Raji (cell line): ENCODE results near the gene TMEM269.
A peak's percentile ranks its signal among the peaks of the same experiment; 100 is the strongest.

ENCODE experiments used
- POLR2A ChIP-seq: IDR thresholded peaks from 2 replicates; pipeline ENCODE4 v1.6.1; 2011; ENCODE audit warnings: low read depth, low read length, control low read depth; ENCODE audit not compliant: insufficient read depth

TMEM269 gene

GRCh38 chr1:42762269-42762668, 22.5 kb upstream of the TMEM269 start:
- no peak for TF ChIP-seq POLR2A

DNA sequence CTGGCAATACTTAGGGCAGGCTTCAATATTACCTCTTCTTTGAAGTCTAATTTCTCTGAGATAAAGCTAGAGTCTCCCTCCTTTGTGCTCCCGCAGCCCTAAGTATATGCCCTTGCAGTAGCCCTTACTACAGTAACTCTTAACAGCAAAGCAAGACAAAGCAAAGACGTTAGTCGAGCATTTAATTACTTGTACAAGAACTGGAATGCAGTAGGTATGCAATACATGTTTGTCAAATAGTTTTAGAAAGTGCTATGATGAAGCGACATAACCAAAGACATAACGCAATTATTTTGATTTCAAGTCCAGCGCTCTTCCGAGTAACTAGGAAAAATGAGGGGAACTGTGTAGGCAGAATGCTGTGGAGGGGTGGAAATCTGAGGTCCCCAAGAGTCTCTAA, 19.5 kb upstream of the TMEM269 start:
- no peak for TF ChIP-seq POLR2A

DNA sequence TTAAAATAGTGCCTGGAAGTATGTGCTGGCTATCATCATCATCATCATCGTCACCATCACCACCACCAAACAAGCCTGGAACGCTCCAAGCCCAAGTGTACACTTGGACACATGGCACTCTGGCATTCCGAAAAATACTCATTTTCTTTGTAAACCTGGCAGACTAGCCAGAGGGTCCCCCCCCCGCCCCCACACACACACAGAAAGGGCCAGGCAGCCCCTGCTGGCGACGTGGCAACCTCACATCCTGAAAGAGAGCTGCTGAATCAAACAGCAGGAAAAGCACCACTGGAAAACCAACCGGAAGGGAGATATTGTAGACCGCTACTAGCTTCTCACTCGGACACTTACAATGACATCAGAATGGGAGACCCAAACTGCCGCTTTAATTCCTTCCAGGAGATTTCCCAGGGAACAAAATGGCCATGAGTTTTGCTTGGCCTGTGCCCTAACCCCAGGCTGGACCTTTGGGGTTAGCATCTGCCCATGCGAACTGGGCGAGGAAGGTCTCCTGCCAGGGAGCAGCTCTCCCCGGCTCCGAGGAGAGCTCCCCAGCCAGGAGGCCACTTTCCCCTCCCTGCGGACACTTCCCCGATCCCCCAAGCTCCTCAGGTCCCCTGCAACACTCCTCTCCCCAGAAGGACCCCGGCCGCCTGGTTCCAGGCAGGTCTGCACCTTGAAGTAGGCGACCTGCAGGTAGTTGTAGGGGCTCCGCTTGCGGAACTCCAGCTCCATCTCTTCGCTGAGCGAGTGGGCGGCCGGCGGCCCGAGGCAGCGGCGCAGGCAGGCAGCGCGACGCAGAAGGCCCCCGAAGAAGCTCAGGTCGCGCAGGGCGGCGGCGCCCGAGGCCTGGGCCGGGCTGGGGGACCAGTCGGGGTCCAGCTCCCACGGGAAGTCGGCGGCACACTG, 18.7 kb upstream of the TMEM269 start:
- no peak for TF ChIP-seq POLR2A

DNA sequence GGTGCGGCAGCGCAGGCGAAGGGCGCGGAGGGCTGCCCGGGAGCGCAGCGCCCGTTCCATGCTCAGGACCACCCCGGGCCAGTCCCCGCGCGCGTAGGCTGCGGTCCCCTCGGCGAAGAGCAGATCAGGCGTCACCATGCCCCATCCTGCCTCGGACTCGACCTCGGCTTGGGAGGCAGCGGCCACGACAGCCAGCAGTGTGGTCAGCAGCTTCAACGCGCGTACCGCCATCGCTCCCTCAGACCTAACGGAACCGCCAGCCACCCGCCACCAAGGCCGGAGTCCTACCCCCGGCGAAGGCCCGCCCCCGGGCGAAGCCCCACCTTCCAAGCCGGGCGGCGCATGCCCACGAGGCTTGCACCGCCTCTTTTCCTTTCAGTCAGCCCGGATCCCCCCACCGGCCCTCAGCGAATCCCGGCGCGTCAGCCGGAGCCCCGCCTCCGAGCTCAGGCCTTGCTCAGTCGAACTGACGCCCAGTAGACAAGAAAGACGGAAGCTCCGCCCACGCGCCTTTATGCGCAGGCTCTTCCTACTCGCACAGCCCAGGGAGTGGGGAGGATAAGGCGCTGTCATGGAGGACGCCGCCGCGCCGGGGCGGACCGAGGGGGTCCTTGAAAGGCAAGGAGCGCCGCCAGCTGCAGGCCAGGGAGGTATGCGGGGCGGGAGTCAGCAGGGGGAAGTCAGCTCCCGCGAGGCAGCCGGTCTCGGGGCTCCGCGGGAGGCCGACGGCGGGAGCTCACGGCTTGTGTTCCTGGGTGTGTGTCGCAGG, 17.9 kb upstream of the TMEM269 start, which contains the start of the genes C1orf50 and P3H1:
Gene C1orf50 (plus strand): TSS at position 509 of the 769 bp plus-strand sequence. CDS start 63 bp downstream, at position 572.
Gene P3H1 (minus strand): TSS at position 288 of the 769 bp plus-strand sequence. CDS start 57 bp downstream, at position 231.
- TF ChIP-seq POLR2A = peak; percentile 96

DNA sequence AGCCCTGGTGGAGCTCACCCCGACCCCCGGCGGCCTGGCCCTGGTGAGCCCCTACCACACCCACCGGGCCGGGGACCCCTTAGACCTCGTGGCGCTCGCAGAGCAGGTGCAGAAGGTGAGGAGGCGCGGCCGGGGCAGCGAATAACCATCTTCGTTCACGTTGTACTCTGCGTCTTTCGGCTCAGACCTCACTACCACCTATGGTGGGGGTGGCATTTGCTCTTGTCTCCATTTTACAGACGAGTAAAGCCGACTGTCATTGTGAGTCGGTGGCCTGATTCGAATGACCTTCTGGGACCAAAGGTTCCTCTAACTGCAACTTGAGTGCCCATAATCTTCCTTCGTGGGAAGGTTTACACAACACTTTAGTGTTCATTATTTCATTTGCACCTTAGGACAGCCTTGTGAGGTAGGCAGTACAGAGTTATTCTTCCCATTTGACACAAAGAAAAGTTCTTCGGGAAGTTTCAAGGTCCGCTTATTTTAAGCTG, 17.2 kb upstream of the TMEM269 start:
- no peak for TF ChIP-seq POLR2A

- no peak for TF ChIP-seq POLR2A
Observed at GRCh38 chr1:42768172-42768571, 16.6 kb upstream of the TMEM269 start.

DNA sequence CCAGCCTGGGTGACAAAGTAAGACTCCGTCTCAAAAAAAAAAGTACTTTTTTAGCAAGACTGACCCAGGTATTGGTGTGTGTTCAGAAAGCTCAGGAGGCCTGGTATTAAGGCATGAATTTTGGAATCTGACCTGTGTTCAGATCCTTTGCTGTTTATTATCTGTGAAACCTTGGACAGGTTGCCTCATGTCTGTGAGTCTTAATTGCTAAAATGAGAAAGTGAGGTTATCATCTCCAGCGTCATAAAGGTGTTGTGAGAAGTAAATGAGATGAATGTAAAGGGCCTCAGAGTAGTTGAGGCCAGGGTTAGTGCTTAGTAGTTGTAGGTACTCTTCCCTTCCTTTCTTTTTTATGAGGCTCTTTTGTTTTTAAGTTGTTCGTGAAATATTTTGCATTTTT, 15.0 kb upstream of the TMEM269 start:
- TF ChIP-seq POLR2A = no peak

- no peak for TF ChIP-seq POLR2A
Observed at GRCh38 chr1:42773420-42773819, 11.4 kb upstream of the TMEM269 start.

DNA sequence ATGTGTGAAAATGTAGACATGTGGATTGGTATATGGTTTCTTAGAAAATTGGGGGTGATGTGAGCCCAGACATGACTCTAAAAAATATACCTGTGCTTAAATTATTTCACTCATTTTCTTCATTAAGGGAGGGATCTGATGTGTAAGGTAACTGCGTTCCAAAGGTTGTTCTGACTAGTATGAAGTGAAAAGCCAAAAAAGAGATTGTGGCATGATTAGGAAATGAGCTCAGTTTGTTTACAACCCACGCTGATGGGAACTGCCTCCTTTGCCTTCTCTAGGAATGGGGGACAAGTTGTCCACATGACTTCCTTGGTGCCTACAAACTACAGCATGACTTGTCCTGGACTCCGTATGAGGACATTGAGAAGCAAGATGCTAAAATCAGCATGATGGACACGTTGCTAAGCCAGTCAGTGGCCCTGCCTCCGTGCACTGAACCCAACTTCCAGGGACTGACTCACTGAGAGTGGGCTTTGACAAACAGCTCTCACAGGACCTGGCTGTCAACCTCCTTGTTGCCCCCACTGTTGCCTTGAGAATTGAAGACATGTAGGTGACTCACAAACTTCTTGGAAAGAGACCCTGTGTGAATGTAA, 9.8 kb upstream of the TMEM269 start:
- TF ChIP-seq POLR2A = no peak

- TF ChIP-seq POLR2A = no peak
Observed at GRCh38 chr1:42776502-42776901, 8.3 kb upstream of the TMEM269 start.

DNA sequence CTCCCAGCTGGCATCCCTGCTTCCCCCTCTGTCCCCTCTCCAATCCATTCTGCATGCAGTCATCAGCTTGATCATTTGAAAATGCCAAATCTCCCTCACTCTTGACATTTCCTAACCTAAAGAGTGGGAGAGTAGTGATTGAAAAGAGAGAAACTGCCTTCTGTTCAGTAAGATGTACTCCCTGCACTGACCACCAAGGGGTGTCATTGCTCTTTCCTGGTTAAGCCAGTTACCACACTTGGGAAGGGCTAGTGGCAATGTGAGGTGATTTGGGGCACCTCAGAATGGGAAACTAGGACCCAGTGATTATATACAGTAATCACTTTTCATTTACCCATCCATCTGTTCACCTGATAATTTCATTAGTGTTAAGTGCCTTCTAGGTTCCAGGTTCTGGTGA, 6.9 kb upstream of the TMEM269 start:
- no peak for TF ChIP-seq POLR2A

DNA sequence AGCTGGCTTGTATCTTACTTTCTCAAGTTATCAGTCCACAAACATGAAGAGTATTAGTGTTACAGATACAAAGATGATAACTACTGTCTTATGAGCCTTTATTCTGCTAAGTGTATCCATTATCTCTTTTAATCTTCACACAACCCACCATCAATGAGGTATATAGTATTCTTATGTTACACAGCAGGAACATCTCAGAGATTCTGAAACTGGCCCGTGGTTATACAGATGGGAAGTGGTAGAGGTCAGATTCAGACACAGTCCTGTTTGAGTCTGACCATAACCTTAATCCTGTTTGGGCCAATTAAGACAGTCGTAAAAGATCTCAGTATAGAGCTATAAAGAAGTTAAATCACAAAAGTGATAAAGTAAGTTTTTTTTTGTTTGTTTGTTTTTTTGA, 5.1 kb upstream of the TMEM269 start:
- TF ChIP-seq POLR2A = no peak

- TF ChIP-seq POLR2A = no peak
Observed at GRCh38 chr1:42780176-42780575, 4.6 kb upstream of the TMEM269 start.

GRCh38 chr1:42783092-42783491, 1.7 kb upstream of the TMEM269 start:
- no peak for TF ChIP-seq POLR2A

DNA sequence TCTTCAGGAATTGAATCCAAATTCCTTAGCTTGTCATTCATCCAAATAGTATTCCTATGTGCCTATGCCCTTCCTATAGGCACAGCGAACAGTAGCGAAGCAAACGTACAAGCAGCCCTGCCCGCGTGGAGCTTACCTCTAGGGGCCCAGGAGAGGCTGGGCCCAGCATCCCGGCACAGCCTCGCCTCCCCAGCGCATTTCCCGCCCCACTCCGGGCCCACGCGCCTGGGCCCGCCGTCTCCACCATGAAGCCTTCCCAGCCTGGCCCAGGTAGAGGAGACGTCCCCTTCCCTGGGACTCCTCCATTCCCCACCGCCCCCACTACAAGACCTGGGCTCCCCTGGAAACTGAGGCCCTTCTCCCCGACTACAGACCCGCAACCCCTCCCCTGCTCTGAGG, 245 bp upstream of the TMEM269 start:
- no peak for TF ChIP-seq POLR2A
